COLO829 (cell line): ENCODE measurements around the gene LPCAT3.

Source experiments
- DNase-seq: peaks from one replicate; pipeline ENCODE4 v3.0.0; 2012; ENCODE audit warnings: low spot score

Gene LPCAT3

GRCh38 chr12:6963791-6964413, 54.4 kb downstream of the LPCAT3 start:
- DNase-seq = no peak

GRCh38 chr12:6963016-6963731, 55.1 kb downstream of the LPCAT3 start:
- no peak for DNase-seq

GRCh38 chr12:6962285-6963015, 55.8 kb downstream of the LPCAT3 start:
- no peak for DNase-seq

GRCh38 chr12:6961695-6962284, 56.5 kb downstream of the LPCAT3 start:
- peak; percentile 76 for DNase-seq

GRCh38 chr12:6961278-6961694, 57.0 kb downstream of the LPCAT3 start:
- DNase-seq = peak; percentile 69

- peak; percentile 18 for DNase-seq
Observed at GRCh38 chr12:6960593-6961277, 57.5 kb downstream of the LPCAT3 start.

GRCh38 chr12:6959805-6960592, 58.3 kb downstream of the LPCAT3 start:
- no peak for DNase-seq

GRCh38 chr12:6959058-6959804, 59.0 kb downstream of the LPCAT3 start:
- no peak for DNase-seq

GRCh38 chr12:6958609-6959057, 59.6 kb downstream of the LPCAT3 start:
- no peak for DNase-seq

GRCh38 chr12:6957741-6958608, 60.3 kb downstream of the LPCAT3 start:
- DNase-seq = no peak

GRCh38 chr12:6957151-6957701, 61.0 kb downstream of the LPCAT3 start:
- no peak for DNase-seq

- DNase-seq = no peak
Observed at GRCh38 chr12:6956021-6956727, 62.1 kb downstream of the LPCAT3 start.

- no peak for DNase-seq
Observed at GRCh38 chr12:6955108-6956020, 62.9 kb downstream of the LPCAT3 start.

GRCh38 chr12:6954316-6955107, 63.8 kb downstream of the LPCAT3 start:
- DNase-seq = no peak

- DNase-seq = no peak
Observed at GRCh38 chr12:6953442-6954315, 64.6 kb downstream of the LPCAT3 start.
